Measurements from ENCODE around the gene AGL.
"Not testable (repeated sequence)": the region's sequence is repeated elsewhere in the genome, so short reads cannot be mapped to it uniquely, and the experiment has no call there.

Gene AGL

DNA sequence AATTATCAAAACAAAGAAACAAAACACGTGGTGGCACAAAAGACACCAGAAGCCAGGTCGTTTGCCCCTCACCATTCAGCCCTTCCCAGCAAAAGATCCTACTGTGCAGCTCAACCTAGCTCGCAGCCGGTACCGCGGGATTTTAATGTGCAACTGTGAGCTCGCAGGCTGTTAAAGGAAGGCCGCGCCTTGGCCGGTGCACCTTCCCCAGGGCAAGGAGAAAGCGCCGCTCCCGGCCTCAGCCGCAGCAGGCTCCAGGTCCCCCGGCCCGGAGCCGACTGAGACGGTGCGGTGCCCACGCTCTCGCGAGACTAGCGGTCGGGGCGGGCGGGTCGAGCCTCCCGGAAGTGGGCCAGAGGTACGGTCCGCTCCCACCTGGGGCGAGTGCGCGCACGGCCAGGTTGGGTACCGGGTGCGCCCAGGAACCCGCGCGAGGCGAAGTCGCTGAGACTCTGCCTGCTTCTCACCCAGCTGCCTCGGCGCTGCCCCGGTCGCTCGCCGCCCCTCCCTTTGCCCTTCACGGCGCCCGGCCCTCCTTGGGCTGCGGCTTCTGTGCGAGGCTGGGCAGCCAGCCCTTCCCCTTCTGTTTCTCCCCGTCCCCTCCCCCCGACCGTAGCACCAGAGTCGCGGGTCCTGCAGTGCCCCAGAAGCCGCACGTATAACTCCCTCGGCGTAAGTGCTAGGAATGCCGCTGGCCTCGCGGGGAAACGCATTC, at the start of gene AGL:
AGL (plus strand) TSS at position 618 of the 715 bp plus-strand sequence. CDS start 682 bp downstream, outside the sequence.
- DNase-seq (ENCODE audit: low read depth) = no peak

DNA sequence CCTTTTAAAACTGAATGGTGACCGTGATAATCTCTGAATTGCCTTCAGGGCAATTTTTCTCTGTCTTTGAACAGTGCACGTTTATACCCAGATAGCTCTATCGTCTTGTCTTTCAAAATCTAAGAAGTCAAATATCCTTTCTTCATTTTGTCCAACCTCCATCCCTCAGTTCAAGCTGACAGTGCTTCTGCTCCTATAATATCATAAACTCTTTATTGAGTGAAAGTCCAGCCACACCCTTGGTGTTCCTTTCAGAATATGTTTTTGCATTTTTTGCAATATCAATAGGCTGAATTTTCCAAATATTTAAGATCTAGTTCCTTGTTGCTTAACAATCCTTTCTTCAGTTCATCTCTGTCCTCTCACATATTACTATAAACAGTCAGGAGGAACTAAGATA, 48.6 kb upstream of the AGL start:
- DNase-seq (ENCODE audit: low read depth) = no peak

DNA sequence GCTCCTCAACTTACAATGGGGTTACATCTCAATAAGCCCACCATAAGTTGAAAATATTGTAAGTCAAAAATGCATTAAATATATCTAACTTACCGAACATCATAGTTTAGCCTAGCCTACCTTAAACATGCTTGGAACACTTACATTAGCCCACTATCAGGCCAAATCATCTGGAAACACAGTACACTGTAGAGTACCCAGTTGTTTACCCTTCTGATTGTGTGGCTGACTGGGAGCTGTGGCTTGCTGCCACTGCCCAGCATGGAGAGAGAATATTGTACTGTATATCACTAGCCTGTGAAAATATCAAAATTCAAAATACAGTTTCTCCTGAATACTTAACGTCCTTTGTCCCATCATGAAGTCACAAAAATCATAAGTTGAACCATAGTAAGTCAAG, 43.3 kb upstream of the AGL start:
- no peak for DNase-seq (ENCODE audit: low read depth)

DNA sequence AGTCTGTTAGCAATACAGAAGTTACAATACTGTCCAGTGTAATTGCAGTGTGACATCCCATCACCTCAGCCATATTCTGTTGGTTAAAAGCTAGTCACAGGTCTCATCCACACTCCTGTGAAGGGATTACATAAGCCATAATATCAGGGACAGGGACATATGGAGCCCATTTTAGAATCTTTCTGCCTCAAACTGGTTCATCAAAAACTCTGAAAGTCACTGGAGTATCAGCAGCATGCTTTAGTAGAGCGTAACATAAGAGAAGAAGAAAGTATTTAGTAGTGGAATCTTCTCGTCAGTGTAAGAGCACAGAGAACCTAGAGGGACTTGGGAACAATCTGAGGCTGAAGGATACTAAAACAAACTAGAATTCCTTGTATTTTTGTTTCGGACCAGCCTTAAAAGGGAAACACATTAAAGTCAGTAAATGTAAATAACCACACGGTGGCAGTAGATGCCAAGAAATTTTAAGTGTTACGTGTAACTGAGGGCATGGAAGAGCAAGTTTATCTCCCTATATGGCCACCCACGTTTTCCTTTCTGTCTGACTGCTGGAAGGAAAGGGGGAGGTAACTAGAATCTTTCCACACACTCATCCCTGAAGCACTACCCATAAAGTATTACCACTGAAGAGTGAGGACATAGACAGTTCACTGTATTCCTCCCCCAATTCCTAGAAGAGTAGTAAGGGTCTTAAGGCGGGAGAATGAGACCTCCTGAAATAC, 41.6 kb upstream of the AGL start:
- peak; percentile 78 for DNase-seq (ENCODE audit: low read depth)

DNA sequence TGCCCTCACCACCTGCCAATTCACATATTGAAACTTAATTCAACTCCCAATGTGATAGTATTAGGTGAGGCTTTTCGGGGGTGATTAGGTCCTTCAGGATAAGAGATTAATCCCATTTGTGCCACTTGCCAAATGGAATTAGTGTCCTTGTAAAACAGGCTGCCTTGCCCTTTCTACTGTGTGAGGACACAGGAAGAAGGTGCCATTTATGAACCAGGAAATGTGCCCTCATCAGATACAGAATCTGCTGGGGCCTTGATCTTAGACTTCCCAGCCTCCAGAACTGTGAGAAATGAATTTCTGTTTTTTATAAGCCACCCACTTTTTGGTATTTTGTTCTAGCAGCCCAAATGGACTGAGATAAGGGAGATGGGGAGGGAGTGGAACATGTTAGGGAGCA, 39.1 kb upstream of the AGL start:
- DNase-seq (ENCODE audit: low read depth) = no peak

DNA sequence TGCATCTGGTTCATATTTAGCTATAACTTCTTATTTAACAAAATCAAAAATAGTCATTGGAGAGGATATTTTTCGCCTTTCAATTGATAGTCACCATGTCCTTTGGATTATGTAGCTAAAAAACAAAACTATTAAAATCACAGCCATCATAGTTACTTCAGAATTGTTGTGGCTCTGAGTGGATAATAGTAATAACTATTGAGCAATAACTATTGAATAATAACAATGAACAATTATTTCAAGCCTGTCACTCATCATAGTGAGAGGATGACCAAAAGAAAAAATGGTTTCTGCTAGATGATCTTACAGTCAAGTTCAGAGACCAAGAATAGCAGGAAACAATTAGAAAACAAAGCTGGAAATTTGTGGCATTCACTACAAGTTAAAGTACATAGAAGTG, 38.4 kb upstream of the AGL start:
- DNase-seq (ENCODE audit: low read depth) = no peak

DNA sequence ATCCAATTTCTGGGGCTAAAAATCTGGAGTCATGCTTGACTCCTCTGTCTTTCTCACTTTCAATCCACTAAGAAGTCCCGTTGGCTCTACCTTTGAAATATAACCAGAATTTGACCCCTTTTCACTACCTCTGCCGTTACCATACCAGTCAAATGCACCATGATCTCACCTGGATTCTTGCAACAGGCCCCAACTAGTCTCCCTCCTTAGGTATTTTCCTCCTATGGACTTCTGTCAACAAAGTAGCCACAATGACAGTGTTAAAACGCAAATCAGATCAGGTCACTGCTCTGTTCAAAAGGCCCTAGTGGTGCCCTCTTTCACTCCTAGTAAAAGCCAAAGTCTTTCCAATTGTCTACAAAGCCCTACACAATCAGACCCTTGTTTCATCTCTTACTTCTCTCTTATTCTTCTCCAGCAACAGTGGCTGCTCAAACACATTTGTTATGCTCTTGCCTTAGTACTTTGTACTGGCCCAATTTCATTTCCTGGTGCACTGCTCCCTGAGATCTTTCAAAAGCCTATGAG, 35.7 kb upstream of the AGL start:
- DNase-seq (ENCODE audit: low read depth) = no peak

DNA sequence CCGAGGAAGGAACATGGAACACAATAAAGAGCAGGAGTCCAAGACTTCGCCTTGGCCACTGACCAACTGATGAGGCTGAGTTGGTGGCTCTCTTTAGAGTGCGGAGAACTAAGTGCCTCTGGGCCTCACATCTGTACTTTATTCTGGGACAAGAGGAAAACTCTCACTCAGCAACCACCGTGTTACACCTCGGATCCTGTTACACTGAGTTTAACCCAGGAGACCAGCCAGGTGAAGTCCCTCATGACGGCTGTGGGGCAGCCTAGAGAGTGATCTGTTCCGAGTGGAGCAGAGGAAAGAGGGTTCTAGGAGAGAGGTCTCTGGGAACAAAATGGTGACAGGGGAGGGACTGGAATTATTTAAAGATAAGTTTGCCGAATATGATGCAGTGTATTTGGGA, 33.5 kb upstream of the AGL start:
- no peak for DNase-seq (ENCODE audit: low read depth)

DNA sequence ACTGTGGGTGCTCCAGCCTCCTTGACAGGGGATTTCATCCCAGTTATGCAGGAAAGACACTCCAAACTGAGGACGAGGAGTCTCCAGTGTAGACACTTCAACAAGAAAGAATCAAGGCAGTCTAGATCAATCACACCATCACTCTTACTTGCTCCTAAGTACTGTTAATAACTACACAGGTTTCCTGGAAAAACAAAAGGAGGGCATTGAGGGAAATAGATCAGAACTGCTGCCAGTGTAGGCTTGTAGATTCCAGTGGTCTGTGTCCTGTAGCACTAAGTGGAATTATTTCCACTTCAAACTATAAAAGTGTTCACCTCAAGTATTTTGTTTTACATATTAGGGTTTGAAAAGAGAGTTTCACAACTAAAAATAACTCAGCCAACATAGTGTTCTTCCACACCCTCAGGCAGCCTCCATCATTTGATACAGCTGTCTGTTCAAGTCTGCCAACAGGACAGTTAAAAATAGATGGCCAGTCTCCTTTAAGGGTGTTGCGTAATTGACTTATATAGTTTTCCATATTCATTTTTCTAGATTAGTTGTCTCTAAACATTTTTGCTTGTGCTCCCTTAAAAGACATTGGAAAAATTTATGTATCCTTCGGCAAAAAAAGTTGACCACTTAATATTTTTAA, 32.0 kb upstream of the AGL start:
- DNase-seq (ENCODE audit: low read depth) = peak; percentile 9

DNA sequence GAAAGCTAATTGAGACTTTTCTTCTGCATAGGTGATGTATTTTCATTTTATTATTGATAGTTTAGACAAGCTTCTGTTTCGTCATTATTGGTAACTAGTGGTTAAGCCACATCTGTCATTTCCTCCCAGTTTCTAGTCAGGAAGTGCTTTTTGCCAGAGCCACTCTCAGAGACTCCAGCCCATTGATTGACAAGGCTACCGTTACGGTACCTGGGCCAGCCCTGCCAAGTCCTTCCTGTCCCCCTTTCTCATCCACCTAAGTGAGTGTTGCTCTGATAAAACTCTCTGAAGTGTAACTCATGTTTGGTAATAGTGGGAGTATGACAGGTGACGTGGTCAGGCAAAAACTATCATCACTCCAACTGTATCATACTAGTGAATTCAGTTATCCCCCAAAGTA, 29.6 kb upstream of the AGL start:
- no peak for DNase-seq (ENCODE audit: low read depth)

DNA sequence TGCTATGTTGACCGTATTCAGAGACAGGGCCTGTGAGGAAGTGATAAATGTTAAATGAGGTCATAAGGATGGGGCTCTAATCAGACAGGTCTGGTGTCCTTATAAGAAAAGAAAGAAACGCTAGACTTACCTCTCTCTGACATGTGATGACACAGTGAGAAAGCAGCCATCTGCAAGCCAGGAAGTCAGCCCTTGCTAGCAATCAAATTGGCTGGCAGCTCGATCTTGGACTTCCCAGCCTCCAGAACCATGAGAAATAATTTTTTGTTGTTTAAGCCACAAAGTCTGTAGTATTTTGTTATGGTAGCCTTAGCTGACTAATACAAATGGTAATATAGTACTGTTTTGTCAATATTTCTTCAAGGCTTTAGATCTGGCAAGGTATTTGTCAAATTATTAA, 25.1 kb upstream of the AGL start:
- no peak for DNase-seq (ENCODE audit: low read depth)

DNA sequence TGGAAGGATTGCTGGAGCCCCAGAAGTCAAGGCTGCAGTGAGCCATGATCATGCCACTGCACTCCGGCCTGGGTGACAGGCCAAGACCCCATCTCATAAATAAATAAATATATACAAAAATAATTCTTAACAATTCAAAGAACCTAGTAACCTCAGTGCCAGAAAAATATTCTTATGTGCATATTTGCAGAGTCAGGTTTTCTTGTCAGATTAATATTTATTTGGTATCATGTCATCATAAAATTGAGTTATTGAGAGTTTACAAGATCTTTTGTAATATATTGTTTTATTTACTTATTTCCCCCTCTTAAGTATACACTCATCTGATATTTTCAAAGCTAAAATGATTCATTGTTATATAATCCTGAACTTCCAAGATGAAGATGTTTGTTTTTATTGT, 24.5 kb upstream of the AGL start:
- no peak for DNase-seq (ENCODE audit: low read depth)

DNA sequence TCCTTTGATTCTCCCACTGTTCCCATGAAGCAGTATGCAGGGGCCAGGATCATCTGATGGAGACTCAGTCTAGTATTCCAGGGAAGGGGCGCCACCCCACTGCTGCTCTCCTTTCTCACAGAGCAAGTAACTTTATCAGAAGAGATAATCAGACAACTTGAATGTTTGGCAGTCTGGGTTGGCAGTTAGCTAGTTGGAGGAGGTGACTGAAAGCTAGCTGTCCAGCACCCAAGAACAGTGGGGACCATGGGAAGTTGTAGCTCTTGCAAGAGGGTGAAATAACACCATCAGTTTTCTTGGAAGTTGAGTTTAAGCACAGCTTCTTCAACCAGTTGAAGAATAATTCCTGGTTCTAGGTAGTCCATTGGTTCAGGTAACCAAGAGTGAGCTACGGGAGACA, 22.2 kb upstream of the AGL start:
- DNase-seq (ENCODE audit: low read depth) = no peak

DNA sequence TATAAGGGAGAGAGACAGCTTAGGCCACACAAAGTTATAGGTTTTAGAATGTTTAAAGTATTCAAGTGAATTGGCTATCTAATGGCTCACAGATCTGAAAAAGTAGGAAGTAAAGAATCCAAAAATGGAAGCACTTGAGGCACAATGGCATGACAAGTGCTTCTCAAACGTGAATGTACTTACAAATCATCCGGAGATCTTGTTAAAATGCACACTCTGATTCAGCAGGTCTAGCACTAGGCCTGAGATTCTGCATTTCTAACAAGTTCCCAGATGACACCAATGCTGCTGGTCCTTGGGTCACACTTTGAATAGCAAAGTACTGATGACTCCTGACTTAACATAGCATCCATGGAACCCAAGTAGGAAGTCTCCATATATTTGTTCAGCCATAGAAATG, 20.9 kb upstream of the AGL start:
- DNase-seq (ENCODE audit: low read depth) = no peak

DNA sequence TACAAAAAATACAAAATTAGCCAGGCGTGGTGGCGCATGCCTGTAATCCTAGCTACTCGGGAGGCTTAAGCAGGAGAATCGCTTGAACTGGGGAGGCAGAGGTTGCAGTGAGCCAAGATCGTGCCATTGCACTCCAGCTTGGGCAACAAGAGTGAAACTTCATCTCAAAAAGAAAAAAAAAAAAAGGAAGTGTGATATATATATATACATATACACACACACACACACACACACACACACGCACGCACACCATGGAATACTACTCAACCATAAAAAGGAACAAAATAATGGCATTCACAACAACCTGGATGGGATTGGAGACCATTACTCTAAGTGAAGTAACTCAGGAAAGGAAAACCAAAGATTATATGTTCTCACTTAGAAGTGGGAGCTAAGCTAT, 16.2 kb upstream of the AGL start:
- not testable (repeated sequence) for DNase-seq (ENCODE audit: low read depth)

DNA sequence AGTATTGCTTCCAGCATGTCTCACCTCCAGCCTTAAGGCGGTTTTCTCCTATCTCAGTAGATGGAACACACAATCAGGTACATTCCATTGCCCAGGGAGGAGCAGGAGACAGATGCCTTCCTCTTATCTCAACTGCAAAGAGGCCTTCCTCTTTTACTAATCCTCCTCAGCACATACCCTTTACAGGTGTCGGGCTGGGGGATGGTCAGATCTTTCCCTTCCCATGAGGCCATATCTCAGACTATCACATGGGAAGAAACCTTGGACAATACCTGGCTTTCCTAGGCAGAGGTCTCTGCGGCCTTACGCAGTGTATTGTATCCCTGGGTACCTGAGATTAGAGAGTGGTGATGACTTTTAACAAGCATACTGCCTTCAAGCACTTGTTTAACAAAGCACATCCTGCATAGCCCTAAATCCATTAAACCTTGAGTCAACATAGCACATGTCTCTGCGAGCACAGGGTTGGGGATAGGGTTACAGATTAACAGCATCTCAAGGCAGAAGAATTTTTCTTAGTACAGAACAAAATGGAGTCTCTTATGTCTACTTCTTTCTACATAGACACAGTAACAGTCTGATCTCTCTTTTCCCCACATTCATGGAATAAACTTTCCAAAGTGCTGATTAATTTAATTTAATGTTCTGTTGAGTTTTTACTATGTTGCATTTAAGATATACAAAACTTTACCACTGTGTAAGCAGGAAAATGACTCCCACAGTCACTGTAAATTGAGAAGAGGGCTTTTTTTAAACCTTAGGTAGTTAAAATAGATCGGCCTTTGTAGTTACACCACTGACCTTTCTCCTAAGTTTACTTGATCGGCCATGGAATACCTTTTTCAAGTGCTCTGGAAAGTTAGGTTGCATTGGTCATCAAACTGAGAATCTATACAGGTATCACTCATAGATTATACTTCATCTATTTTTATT, 13.7 kb upstream of the AGL start:
- DNase-seq (ENCODE audit: low read depth) = not testable (repeated sequence)

DNA sequence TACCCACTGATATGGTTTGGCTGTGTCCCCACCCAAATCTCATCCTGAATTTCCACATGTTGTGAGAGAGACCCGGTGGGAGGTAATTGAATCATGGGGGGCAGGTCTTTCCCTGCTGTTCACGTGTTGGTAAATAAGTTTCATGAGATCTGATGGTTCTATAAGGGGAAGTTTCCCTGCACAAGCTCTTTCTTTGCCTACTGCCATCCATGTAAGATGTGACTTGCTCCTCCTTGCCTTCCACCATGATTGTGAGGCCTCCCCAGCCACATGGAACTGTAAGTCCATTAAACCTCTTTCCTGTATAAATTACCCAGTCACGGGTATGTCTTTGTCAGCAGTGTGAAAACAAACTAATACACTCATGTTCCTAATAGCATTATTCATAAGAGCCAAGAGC, 9.8 kb upstream of the AGL start:
- DNase-seq (ENCODE audit: low read depth) = not testable (repeated sequence)

DNA sequence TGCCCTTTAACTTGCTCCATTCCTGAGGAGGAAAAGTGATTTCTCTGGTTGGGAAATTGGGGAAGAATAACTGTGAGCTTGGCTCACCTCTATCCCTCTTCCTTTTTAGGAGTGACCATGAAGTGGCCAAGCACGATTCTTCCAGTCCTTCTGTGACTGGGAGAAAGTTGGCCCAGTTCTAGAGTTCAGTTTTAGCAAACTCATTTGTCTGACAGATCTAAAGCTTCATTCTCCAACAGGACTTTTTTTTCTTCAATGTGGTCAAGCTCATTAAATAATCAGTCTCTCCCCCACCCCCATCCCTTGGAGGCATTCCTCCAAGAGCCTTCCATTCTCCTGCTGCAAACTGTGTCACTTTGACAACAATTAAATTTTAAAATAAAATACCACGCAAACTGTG, 6.4 kb upstream of the AGL start:
- DNase-seq (ENCODE audit: low read depth) = no peak

DNA sequence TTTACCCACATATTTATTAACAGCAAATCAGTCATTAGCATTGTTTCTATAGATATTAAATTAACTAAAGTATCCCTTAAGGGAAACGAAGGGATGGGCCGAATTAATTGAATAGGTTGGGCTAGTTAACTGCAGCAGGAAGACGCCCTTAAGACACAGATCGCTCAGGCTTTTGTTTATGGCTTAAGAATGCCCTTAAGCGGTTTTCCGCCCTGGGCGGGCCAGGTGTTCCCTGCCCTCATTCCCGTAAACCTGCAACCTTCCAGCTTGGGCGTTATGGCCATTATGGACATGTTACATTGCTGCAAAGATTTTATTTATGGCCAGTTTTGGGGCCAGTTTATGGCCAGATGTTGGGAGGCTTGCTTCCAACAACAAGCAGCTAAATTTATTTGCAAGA, 5.0 kb upstream of the AGL start:
- not testable (repeated sequence) for DNase-seq (ENCODE audit: low read depth)

DNA sequence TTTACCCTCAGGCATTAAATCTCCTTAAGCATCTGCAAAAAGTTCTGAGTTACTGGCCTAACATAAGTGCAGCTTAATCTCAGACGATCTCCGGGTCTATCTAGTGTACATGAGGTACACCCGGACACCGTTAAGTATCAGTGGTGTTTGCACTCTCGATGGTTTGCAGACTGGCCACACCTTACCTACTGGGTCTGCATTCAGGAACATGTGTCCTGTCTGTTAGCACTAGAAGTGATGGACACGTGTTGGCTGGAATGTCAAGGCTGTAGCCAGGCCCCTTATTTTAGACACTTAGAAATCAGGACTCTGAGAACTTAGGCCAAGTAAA, 783 bp upstream of the AGL start:
- DNase-seq (ENCODE audit: low read depth) = no peak

DNA sequence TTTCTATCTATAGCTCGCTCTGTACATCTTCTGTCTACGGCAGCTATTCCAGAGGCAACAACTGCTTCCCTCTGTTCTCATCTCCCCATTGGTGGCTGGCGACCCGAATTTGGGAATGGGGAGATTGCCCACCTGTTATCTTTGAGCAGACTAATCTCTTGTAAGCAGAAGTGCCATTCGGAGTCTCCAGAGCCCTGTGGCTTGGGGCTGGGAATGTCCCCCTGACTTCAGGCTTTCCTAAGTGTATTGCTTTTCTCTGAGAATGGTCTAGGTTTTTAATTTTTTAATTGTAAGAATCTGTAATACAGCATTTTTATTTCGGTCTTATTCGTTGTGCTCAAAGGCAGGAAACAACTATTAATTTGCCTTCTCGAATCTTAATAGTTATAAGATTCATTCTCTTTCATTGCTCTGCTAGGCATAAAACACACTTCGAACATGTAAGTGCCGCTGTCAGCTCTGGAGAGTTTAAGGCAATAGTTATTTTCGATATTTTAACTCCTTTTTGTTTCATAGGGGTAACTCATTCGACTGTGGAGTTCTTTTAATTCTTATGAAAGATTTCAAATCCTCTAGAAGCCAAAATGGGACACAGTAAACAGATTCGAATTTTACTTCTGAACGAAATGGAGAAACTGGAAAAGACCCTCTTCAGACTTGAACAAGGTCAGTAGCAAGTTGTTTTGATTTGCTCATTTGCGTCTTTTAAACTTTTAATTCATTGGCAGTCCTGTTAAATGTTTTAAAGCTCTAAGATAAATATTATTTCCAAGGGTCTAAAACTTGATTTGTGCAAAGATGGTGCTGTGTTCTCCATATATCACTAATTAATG, 514 bp downstream of the AGL start:
- DNase-seq (ENCODE audit: low read depth) = no peak

Measured in GM04503 (cell line).